ENCODE results near the gene COBL.
A peak's percentile ranks its signal among the peaks of the same experiment; 100 is the strongest.

The COBL gene

DNA sequence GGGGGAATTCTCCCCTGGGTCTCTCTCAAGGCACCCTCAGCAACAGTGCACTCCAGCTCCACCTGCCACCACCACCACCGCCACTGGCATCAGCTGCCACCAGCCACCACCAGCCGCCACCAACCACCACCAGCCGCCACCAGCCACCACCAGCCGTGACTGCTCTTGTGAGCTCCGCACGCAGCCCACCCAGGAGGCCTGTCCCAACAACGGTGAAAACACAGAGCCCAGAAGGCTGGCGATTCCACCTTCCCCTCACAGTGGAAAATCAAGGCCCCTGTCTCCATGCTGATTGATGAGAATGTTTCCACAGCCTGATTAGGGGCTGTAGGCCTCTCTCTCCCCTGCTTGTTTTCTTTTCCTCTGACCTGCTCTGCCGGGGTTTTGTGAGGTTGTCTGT lies 41.1 kb downstream of the COBL start:
- no peak for DNase-seq

DNA sequence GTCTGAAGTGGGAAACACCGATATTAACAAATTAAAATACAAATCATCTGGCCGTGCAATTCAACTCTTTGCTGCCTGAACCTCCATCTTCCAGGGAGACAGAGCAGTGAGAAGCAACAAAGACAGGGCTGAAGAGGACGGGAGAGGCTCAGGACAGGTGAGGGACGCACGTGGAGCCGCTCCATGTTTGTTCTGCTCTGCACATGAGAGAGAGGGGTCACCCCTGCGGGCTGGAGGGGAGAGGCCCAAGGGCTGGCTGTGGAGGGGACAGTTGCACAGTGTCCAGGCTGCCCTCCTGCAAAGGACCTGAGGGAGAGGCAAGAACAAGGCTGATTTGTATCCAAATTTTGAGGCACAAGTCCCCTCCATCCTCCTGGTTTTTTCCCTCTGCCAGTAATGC lies 41.7 kb downstream of the COBL start:
- no peak for DNase-seq

GRCh38 chr7:51274001-51274400 lies 42.6 kb downstream of the COBL start:
- no peak for DNase-seq

GRCh38 chr7:51273360-51273759 lies 43.2 kb downstream of the COBL start:
- no peak for DNase-seq

DNA sequence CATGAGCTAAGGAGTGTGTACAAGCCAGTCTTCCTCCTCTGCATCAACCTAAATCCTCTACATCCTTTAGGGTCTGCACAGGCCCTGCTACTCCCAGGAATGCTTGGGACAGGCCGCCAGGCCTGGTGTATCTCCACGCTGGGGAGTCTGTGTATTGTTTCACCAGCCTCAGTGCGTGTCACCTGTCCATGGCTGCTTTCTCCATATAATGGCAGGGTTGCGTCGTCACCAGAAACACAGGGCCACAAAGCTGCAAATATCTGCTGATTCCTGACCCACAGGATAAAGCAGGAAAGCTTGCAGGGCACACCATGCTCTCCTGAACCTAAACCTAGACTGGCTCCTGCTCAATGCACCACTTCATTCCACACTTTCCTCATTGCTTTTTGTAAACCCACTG lies 45.6 kb downstream of the COBL start:
- no peak for DNase-seq

GRCh38 chr7:51269911-51270310 lies 46.7 kb downstream of the COBL start:
- no peak for DNase-seq

GRCh38 chr7:51269321-51269720 lies 47.3 kb downstream of the COBL start:
- no peak for DNase-seq

DNA sequence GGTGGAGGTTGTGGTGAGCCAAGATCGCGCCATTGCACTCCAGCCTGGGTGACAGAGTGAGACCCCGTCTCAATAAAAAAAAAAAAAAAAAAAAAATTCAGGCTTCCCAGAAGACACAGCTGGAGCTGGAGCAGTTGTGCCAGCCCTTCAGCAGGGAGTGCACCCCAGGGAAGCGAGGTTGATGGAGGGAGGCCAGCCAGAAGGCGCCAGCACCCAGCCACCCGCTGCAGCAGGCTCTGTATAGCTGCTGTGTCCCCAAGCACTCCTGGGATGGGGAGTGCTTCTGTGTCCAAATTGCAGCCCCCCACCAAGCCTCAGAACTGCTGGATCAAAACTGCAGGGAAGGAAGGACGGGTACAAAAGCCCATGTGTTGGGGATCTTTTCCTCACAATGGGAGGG lies 47.8 kb downstream of the COBL start:
- no peak for DNase-seq

DNA sequence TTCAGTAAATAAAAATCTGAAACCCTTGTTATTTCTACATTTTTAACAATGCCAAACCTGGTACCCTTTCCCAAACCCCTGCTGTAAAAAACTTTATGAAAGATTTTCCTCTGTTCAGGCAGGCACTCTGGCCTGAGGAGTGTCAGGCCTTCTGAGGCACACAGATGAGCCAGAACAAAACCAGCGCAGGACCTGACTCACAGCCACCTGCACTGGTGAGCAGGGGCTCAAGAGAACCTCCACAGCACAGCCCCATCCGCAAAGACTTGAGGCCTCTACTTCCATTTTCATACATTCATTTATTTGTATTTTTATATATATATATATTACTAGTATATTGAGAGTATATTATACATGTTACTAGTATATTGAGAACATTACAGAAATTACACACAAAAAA lies 49.4 kb downstream of the COBL start:
- no peak for DNase-seq

DNA sequence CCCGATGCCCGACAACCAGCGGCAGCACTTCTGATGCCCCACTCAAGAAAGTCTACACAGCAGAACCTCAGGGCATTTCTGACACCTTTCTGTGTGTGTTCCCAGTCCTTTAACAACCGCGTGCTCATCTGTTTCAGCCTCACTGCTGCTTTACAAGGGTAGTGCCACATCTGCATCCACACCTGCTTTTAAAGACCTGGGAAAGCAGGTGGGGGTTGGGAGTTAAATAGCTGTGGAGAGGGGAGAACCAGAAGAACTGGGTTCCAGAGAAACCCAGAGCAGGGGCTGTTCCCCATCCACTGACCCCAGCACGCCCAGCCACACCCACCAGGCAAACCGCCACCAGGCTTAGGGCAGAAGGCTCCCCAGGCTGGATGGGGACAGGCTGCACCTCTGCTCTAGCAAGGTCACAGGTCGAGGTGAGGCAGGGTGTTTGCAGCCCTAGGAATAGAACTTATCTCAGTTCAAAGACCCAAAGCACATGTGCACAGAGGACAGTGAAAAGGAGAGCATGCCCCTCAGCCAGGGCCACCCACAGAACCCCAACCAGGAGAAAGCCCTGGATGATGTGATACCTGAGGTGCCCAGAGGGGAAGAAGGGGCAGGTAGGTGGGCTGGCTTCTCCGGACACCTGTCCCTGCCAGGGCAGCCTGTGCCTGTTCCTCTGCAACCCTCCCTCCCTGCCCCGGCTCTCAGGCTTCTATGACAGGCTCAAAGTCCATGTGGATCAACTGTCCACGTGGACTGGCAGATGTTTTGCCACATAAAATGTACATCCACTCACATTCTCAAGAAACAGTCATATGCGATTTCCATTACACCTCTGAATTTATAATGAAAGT lies 51.3 kb downstream of the COBL start:
- no peak for DNase-seq

GRCh38 chr7:51263631-51264484 lies 52.8 kb downstream of the COBL start:
- DNase-seq = no peak

GRCh38 chr7:51262796-51263531 lies 53.6 kb downstream of the COBL start:
- DNase-seq = no peak

GRCh38 chr7:51261950-51262795 lies 54.4 kb downstream of the COBL start:
- DNase-seq = no peak

GRCh38 chr7:51261117-51261835 lies 55.3 kb downstream of the COBL start:
- DNase-seq = no peak

GRCh38 chr7:51260516-51260915 lies 56.1 kb downstream of the COBL start:
- DNase-seq = no peak

- no peak for DNase-seq
These were observed 56.8 kb downstream of the COBL start for GRCh38 chr7:51259766-51260165.

- no peak for DNase-seq
These were observed 59.7 kb downstream of the COBL start for GRCh38 chr7:51256916-51257315.

- no peak for DNase-seq
These were observed 60.3 kb downstream of the COBL start for GRCh38 chr7:51256209-51256781.

- DNase-seq = no peak
These were observed 60.9 kb downstream of the COBL start for GRCh38 chr7:51255536-51256208.

- peak in 2 of 4 experiments; percentile 11 to 28 for DNase-seq
These were observed 61.6 kb downstream of the COBL start for GRCh38 chr7:51255036-51255435.

- DNase-seq = no peak
These were observed 63.5 kb downstream of the COBL start for GRCh38 chr7:51253157-51253556.
